Epithelial cell of esophagus (primary cell): ENCODE data around the gene PLXNB1.

Source experiments
- DNase-seq: peaks from one replicate; pipeline ENCODE4 v3.0.0; 2010; ENCODE audit warnings: low read depth
- H3K4me3 ChIP-seq: 2 replicates; pipeline ENCODE4 v1.5.1; 2011; ENCODE audit warnings: mild to moderate bottlenecking, low read length, control low read depth
- CTCF ChIP-seq: IDR thresholded peaks from 2 replicates; pipeline ENCODE4 v1.5.1; 2011; ENCODE audit warnings: low read depth, mild to moderate bottlenecking, low read length, control low read depth, inconsistent platforms; ENCODE audit not compliant: insufficient read depth; ENCODE audit errors: missing control alignments

PLXNB1 gene

GRCh38 chr3:48423241-48423882, 6.5 kb downstream of the PLXNB1 start:
- H3K4me3 ChIP-seq: no peak overlapping the region
- no peak for DNase-seq
- no peak for TF ChIP-seq CTCF

- no peak for DNase-seq
- H3K4me3 ChIP-seq: no peak overlapping the region
- no peak for TF ChIP-seq CTCF
Measured at GRCh38 chr3:48422681-48423080, 7.2 kb downstream of the PLXNB1 start.

GRCh38 chr3:48422272-48422671, 7.6 kb downstream of the PLXNB1 start:
- no peak overlapping the region for H3K4me3 ChIP-seq
- peak; percentile 7 for TF ChIP-seq CTCF
- DNase-seq: no peak

- TF ChIP-seq CTCF: no peak
- DNase-seq: no peak
- H3K4me3 ChIP-seq: no peak overlapping the region
Measured at GRCh38 chr3:48420561-48420960, 9.3 kb downstream of the PLXNB1 start.

- no peak for DNase-seq
- H3K4me3 ChIP-seq: no peak overlapping the region
- TF ChIP-seq CTCF: no peak
Measured at GRCh38 chr3:48419597-48419996, 10.3 kb downstream of the PLXNB1 start.

GRCh38 chr3:48419149-48419548, 10.7 kb downstream of the PLXNB1 start:
- DNase-seq: no peak
- H3K4me3 ChIP-seq: no peak overlapping the region
- TF ChIP-seq CTCF: no peak

- TF ChIP-seq CTCF: no peak
- H3K4me3 ChIP-seq: no peak overlapping the region
- no peak for DNase-seq
Measured at GRCh38 chr3:48418651-48419050, 11.2 kb downstream of the PLXNB1 start.
